Tibial artery (tissue), 4 donors: ENCODE data around the gene SPTLC1.

ENCODE experiments used
- DNase-seq, 2 donors: peaks; one replicate each; pipeline ENCODE4 v3.0.0-alpha.2; 2019
- H3K27ac ChIP-seq, 2 donors: fragments of 200-600 bp; sonication (generic) in 1 of 2; 1 replicate in 1 of 2; 2 replicates in 1 of 2; pipeline ENCODE4 v1.5.1; 2018 to 2019; ENCODE audit warnings: mild to moderate bottlenecking in 1 of 2
- H3K27me3 ChIP-seq, 2 donors: fragments of 200-600 bp; sonication (generic) in 1 of 2; one replicate each; pipeline versions ENCODE4 v1.5.1 to v1.6.0; 2016 to 2019
- H3K36me3 ChIP-seq, 3 donors: fragments of 200-600 bp; sonication (generic) in 2 of 3; one replicate each; pipeline ENCODE4 v1.5.1; 2016 to 2019; ENCODE audit warnings: mild to moderate bottlenecking in 2 of 3
- H3K4me1 ChIP-seq, 4 donors: fragments of 200-600 bp; sonication (generic) in 2 of 4; 1 replicate in 3 of 4; 2 replicates in 1 of 4; pipeline ENCODE4 v1.5.1; 2016 to 2019
- H3K4me3 ChIP-seq, 2 donors: fragments of 200-600 bp; sonication (generic) in 1 of 2; 1 replicate in 1 of 2; 2 replicates in 1 of 2; pipeline ENCODE4 v1.5.1; 2018 to 2019; ENCODE audit warnings: mild to moderate bottlenecking in 2 of 2
- H3K9me3 ChIP-seq, 3 donors: fragments of 200-600 bp; sonication (generic) in 1 of 3; one replicate each; pipeline ENCODE4 v1.5.1; 2016 to 2019
- CTCF ChIP-seq, 2 experiments: fragments of 200-600 bp in 1 of 2; fragments of 450-650 bp in 1 of 2; IDR thresholded peaks; one replicate each; pipeline ENCODE4 v1.5.1; 2017 to 2019; ENCODE audit warnings: antibody characterized with exemption in 2 of 2, mild to moderate bottlenecking in 1 of 2, moderate library complexity in 1 of 2
- intact Hi-C: fragments of 100-400 bp; cut with DNase I; formaldehyde crosslinking; loops from one replicate; pipeline ENCODE4 v1.15.0; 2023; ENCODE audit warnings: low total_unique reads

The SPTLC1 gene

DNA sequence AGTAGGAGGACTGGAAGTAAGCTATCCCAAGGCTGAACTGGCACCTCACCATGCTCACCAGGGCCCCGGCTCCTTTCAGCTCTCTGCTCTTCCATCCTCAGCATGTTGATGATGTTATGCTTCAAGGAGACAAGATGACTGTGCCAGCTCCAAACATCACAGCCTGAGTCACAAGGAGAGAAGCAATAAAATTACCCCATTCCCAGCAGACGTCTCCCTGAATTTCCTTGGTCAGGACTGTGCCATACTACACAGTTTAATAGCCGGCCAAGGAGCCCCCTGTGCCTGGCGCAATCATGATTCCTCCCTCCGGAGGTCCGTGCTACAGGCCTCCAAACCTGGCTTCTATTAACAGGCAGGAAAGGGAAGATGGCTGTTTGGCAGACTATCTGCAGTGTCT, 114.0 kb downstream of the SPTLC1 start:
- no peak for TF ChIP-seq CTCF (IDR thresholded peaks at IDR 0.05)
- H3K4me3 ChIP-seq = no peak overlapping the region
- no peaks in the 10 kb centered on the region for H3K4me1 ChIP-seq
- no peak overlapping the region for H3K27ac ChIP-seq
- H3K36me3 ChIP-seq = no peaks in the 10 kb centered on the region
- H3K9me3 ChIP-seq = no peaks in the 10 kb centered on the region
- intact Hi-C loops = no loop called here
- H3K27me3 ChIP-seq = no peaks in the 10 kb centered on the region
- no peak for DNase-seq

GRCh38 chr9:91995000-91995655, 120.1 kb downstream of the SPTLC1 start:
- no peak for TF ChIP-seq CTCF (IDR thresholded peaks at IDR 0.05)
- Histone ChIP-seq H3K36me3 (no peaks in the 10 kb centered on the region), H3K27me3 (peaks cover 0 to 4% of the 10 kb centered on the region in 2 donors), H3K4me1 (no peaks in the 10 kb centered on the region), H3K27ac (no peak overlapping the region), H3K4me3 (no peak overlapping the region), H3K9me3 (no peaks in the 10 kb centered on the region)
- intact Hi-C loops = no loop called here
- DNase-seq = no peak

GRCh38 chr9:91994422-91994821, 120.8 kb downstream of the SPTLC1 start:
- H3K9me3 ChIP-seq = no peaks in the 10 kb centered on the region
- peaks cover 0 to 4% of the 10 kb centered on the region in 2 donors for H3K27me3 ChIP-seq
- H3K36me3 ChIP-seq = no peaks in the 10 kb centered on the region
- no peaks in the 10 kb centered on the region for H3K4me1 ChIP-seq
- DNase-seq = no peak
- H3K27ac ChIP-seq = no peak overlapping the region
- intact Hi-C loops = no loop called here
- no peak for TF ChIP-seq CTCF (IDR thresholded peaks at IDR 0.05)
- H3K4me3 ChIP-seq = no peak overlapping the region

- Histone ChIP-seq H3K4me1 (no peaks in the 10 kb centered on the region), H3K27ac (no peak overlapping the region), H3K36me3 (no peaks in the 10 kb centered on the region), H3K4me3 (no peak overlapping the region), H3K9me3 (no peaks in the 10 kb centered on the region), H3K27me3 (peaks cover 0 to 4% of the 10 kb centered on the region in 2 donors)
- intact Hi-C loops = no loop called here
- TF ChIP-seq CTCF (IDR thresholded peaks at IDR 0.05) = no peak
- DNase-seq = no peak
Observed at GRCh38 chr9:91992461-91993041, 122.7 kb downstream of the SPTLC1 start.

- no peak for DNase-seq
- Histone ChIP-seq H3K27ac (no peak overlapping the region), H3K4me1 (no peaks in the 10 kb centered on the region), H3K36me3 (no peaks in the 10 kb centered on the region), H3K4me3 (peak overlapping the region in 1 of 2 donors; percentile 6), H3K27me3 (peaks cover 0 to 4% of the 10 kb centered on the region in 2 donors), H3K9me3 (no peaks in the 10 kb centered on the region)
- no peak for TF ChIP-seq CTCF (IDR thresholded peaks at IDR 0.05)
- intact Hi-C loops = no loop called here
Observed at GRCh38 chr9:91991721-91992341, 123.4 kb downstream of the SPTLC1 start.
